Stimulated activated CD8-positive, alpha-beta memory T cell treated with anti-CD3 and anti-CD28 coated beads, Interleukin-2, amount 100 ng/mL, for 1 hour (primary cell): ENCODE results near the gene MYO3B.
A peak's percentile ranks its signal among the peaks of the same experiment; 100 is the strongest.
"Not testable (repeated sequence)": the region's sequence is repeated elsewhere in the genome, so short reads cannot be mapped to it uniquely, and the experiment has no call there.

Source experiments
- DNase-seq, 2 donors: peaks; one replicate each; pipeline ENCODE4 v3.0.0-alpha.2; 2020; ENCODE audit warnings: low read depth in 2 of 2

The MYO3B gene

DNA sequence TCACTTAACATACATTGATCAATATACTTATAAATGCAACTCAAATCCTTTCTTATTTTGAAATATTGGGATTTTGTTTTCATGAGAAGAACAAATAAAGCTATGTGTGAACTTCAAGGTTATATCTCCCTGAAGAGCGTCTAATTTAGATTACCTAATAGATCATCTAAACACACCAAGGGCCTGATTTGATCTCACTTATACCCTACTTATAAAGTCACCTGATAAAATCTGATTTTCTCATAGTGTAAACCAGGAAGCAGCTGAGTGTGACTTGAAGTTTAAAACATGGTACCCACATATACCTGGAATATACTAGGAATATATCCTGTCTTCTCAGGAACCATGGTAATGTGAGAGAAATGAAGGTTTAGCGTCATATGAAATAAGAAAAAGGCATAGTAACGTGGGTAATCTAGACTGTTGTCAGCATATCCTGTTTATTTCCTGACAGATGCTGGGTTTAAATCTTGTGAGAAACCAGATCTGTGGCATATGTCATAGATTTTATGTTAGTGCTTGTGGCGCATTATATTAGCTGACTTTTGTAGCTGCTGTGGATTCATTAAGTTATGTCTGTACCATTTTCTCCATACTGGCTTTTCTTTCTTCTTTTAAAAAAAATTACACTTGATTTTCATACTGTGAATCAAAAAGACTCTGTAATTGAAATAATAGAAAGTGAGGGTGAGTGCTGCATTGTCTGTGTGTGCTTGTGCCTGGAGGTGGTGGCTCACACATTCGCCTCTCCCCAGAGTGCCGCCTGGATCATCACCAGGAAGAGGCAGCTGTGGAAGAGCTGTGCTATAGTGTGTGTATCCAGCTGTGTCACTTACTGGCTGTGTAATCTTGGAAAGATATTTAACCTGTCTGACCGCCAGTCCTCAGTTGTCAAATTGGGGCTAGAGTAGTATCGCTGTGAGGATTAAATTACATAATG, 164.0 kb downstream of the MYO3B start:
- DNase-seq, result no peak

DNA sequence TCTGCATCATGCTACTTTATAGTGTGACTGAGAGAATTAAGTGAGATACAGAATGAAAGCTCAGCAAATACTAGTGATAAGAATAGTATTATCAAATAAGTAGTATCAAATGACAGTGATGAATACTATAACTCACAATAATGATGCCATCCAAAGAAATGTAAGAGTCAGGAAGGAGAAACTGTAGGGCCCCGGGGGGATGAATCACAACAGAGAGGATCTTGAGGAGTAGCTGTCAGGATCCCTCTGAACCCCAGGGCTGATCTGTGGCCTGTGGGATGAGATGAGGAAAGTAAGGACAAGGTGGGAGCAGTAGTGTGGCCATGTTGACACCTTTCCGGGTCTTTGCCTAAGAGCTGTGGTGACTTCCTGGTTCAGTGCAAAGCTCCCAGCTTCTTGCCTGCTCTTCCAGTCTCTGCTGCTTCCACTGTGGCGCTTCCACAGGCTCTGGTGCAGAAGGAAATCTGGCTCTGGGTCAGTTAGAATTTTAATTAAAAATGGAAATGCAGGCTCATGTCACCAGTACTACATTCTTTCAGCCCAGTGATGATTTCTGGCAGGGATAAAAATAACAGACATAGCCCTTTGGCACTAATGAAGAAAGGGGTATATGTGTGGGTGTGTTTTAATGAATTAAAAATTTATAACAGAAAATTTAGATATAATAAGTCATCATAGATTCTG, 166.9 kb downstream of the MYO3B start:
- DNase-seq, result no peak

DNA sequence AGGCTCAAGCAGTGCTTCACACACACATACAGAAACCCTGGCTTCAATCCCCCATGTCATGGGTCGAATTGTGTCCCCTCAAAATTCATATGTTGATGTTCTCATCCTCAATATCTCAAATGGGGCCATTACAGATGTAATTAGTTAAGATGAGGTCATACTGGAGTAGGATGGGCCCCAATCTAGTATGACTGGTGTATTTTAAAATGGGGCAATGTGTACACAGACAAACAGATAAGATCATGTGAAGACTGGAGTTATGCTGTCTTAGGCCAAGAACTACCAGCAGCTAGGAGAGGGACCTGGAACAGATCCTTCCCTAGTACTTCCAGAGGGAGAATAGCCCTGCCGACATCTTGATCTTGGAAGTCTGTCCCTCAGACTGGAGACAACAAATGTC, 167.7 kb downstream of the MYO3B start:
- DNase-seq, result no peak

DNA sequence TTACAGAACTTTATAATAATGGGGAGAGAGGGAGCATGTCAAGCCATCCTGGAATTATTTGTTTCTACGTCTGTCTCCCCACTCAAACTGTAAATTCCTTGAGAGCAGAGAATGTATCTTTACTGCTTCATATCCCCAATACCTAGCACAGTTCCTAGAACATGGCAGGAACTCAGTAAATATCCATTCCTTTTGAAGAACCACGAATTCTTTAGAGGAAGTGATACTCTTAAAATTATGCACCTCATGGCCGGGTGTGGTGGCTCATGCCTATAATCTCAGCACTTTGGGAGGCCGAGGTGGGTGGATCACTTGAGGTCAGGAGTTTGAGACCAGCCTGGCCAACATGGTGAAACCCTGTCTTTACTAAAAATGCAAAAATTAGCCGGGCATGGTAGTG, 171.3 kb downstream of the MYO3B start:
- DNase-seq, result not testable (repeated sequence)

GRCh38 chr2:170350929-170351826, 173.2 kb downstream of the MYO3B start:
- DNase-seq, result no peak

DNA sequence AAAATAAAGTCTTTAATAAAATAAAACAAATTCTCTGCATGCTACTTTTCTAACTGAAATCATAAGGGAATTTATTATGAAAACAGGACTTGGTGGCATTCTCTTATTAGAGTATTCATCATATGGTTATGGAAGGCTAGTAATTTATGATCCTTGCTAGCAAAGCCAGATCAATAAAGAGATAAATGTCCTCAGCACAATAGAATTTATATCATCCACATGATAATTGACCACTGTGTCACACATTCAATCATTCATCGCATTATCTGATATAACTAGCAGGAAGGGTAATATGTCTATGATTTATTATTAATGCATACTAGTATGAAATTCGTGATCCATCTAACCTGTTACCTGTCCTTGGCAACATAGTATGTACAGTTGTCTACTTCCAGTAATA, 175.8 kb downstream of the MYO3B start:
- no peak for DNase-seq

GRCh38 chr2:170354388-170354787, 176.4 kb downstream of the MYO3B start:
- no peak for DNase-seq

- DNase-seq, result no peak
Measured at GRCh38 chr2:170354855-170355780, 177.2 kb downstream of the MYO3B start.

DNA sequence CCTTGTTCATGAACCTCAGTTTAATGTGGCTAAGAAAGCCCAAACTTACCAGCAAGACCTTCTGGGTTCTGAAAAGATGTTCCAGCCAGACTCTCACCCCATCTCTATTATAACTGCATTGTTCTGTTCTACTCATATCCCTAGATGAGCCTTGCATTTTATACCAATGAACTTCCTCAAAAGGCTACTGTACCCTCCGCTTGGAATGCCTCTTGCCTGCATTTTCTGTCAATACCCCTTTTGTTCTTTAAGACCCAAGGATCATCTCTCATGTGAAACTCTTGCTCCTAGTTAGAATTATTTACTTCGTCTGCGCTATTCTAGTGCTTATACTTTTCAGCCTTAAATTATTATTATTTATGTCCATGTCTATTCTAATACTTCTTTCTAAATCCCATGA, 181.5 kb downstream of the MYO3B start:
- no peak for DNase-seq

DNA sequence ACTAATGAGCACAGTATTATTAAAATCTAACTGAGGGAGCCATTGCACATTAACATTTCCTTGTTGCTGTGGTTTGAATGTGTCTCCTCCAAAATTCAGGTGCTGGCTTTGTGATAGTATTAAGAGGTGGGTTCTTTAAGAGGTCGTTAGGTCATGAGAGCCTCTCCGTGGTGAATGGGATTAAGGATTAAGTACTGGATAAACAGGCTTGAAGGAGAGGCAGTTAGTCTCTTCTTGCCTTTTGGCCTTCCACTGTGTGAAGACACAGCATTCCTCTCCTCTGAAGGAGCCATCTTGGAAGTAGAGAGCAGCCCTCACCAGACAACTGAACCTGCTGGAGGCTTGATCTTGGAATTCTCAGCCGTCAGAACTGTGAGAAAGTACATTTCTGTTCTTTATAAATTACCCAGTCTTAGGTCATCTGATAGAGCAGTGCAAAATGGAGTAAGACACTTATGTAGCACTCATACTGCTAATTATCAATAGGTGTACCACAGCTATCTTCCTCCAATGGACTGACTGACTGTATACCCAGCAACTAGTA, 182.7 kb downstream of the MYO3B start:
- DNase-seq, result no peak

- DNase-seq, result peak in 1 of 2 donors; percentile 15
Measured at GRCh38 chr2:170361090-170361936, 183.4 kb downstream of the MYO3B start.

DNA sequence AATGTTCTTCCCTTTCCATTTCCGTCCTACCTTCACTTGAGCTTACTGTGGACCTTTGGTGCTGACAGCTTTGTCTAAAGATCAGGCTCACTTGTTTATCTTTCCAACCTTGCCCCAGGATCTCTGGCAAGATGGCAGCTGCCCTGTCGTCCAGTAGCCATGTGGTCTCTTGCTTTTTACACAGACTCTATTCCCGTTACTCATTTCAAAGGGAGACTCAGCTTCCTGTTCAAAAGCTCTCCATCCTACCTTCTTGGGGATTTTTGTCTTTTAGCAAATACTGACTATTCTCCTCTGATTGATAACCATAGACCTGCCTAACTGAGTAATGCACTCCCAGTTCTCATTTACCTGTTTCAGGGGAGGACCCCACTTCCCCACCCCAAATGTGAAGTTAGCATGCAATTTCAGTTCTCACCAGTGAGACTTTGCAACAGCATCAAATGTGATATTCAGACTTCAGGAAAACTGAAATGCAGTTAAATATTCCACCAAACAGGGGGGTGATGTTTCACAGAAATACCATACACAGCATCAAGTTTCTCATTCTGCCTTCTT, 184.4 kb downstream of the MYO3B start:
- DNase-seq, result no peak

DNA sequence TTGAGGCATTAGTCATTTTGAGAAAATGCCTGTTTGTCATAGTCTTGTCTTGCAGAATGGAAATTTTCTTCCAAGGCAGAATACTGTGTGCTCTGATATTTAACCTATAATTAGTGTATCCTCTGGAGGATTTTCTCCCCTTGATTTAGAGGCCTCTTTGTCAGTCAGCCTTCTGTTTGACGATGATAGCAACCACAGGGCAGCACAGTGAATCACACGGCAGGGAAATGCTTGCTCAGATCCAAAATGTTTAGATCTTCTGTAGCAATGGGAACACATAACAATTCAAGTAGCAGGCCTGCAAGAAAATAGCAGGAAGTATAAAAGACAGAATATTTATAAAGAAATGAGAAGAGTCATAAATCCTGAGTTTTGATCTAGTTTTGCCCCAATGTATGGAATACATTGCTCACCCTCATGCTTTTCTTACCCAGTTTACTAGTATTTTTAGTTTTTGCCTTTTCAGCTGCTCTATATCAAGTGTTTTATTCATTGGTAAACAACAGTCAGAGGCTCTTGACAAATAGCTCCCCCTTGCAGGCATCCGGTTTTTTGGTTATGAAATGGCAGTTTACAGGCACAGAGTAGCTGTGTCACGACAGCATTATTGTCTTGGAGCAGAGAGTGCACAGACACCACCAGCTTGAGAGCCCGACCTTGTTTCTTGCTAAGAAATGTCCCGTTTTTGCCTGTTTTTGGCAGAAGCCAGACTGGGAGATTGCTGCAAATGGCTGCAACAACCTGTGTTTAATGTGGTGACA, 185.1 kb downstream of the MYO3B start:
- DNase-seq, result no peak

DNA sequence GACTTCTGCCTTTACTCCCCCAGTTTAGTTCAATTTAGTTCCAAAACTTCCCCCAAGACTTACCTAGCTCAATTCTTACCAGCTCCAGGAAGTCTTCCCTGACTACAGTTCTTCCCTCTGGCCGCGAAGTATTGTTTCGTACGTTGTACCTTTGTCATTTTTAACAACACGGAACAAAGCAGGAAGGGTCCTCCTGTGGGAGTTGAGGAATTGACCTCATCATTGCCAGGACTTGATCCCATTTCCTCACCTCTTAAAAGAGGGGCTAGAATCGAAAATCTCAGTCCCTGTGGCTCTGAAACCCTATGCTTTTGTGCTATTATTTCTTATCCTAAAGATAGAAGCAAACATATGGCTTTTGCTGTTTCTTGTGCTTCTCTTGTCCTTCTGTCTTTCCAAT, 187.1 kb downstream of the MYO3B start:
- no peak for DNase-seq

DNA sequence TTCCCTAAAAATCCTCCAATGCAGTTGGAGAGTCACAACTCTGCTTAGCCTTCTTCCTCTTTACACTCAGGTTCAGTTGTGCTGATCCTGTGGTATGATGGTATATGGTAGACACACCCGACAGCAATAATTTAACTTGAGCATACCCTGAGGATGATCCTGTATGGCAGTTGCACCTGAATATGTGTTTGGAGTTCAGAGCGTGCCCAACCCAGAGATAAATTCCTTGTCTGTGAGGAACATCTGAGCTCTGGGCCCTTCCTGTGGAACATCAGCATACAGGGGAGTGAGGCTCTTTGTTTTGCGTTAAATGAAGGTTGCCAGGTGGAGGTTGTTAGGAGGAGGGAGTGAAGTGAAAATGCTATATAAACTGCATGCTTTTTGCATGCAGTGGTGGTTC, 187.7 kb downstream of the MYO3B start:
- no peak for DNase-seq

DNA sequence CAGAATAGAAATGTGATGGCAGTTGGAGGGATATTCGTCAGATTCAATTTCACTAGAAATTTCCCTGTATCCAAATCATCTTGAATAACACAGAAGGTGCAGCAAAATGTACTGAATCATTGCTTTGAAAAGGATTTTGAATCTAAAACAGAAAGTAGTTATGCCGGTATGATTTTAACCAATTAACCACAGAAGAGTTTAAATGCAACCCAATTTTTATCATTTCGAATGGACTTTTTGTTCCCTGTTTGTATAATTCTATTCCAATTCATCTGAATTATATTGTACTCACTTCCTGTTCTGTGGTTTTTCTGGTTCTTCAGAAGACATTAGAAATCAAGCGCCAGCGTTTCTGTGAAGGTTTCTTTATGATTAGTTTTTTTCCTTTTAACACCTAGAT, 190.4 kb downstream of the MYO3B start:
- DNase-seq, result no peak

DNA sequence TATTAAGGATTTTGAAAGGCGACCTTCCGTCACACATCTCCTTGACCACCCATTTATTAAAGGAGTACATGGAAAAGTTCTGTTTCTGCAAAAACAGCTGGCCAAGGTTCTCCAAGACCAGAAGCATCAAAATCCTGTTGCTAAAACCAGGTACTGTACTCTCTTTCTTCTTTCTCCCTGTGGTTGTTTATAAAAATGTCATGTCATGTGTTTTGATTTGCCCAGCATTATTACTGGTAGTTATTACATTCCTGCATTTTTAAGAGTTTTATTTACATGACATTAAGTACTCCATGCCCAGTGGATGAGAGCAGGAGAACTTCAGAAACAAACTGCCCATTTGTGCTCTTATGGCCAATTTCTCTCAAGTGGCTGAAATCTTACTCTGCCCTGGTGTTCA, 191.3 kb downstream of the MYO3B start:
- no peak for DNase-seq

GRCh38 chr2:170369894-170370293, 191.9 kb downstream of the MYO3B start:
- no peak for DNase-seq
